T47D (cell line): ENCODE results near the gene EPHB3.

Experiments
- DNase-seq, 2 experiments: peaks; one replicate each; pipeline versions ENCODE4 v3.0.0 to v3.0.0-alpha.2; 2011 to 2012; ENCODE audit warnings: low read depth in 1 of 2, low spot score in 1 of 2
- JUND ChIP-seq: IDR thresholded peaks from 2 replicates; pipeline ENCODE4 v1.6.1; 2012; ENCODE audit warnings: low read depth
- in situ Hi-C: cut with HindIII; loops from 2 replicates; pipeline ENCODE4 v1.10.0; 2016; ENCODE audit warnings: low sequenced_read_pairs, low pct_unique_long_range_greater_than_20kb

EPHB3 gene

DNA sequence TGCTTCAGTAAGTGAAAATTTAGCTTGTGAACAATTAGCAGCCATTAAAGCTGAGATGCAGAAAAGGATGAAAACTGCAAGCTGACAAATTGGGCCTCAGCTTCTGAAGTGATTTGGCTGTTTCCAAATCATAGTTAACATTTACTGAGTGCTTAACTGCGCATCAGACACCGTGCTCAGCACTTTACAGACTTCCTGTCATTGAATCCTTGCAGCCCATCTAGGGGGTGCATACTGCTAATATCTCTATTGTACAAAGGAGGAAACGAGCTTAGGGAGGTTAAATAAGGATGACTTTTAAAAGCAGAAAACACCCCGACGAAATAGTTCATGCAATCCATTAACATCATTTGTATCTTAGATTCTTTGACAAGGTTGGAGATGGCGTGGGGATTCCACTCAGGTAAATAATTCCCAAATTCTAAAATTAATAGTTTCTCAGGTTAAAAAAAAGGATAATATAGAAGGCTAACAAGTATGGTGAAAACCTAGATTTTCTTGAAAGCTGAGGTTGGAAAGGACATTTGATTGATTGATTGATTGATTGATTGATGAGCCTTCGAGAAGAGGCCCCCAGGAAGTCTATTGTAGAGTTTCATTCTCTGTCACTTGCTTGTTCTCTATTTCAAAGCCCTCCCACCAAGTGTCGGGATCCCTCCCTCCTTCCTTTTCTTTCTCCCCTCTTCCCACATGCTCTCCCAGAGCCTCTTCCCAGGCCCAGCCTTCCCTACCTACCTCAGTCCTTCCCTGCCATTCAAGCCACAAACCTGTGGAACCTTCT is 23.5 kb upstream of the EPHB3 start:
- TF ChIP-seq JUND, result no peak
- in situ Hi-C loops, result no loop called here
- DNase-seq, result no peak

DNA sequence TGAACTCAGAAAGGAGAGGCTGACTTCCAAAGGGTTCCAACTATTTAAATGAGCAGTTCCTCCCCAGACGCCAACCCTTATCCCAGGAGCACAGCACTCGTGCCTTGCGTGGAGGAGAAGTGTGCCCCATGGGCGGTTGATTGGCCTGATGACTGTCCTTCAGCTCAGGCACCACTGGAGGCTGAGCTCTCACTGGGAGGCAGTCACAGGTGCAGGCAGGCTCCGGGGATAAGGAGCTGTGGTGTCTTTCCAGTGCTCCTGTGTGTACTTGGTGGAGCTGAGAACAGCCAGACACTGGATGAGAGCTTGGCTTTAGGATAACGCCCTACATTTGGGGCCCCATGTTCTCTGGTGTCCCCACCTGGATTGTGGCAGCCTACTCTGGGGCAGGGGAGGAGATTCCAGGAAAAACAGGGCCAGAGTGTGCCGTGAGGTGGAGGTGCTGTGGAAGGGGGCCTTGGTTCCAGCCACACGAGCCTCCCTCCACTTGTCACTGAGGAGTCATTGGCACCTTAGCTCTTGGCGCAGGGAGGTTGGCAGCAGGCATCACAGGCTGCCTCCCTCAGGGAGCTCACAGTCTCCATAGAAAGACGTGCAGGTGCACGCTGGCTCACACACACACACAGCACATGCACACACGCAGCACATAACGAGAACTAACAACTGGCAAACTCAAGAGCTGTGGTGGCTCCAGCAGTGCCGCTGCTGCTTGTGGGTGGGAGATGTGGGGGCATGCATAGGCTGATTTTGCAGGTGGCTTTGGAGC is 22.7 kb upstream of the EPHB3 start:
- DNase-seq, result no peak
- in situ Hi-C loops, result no loop called here
- no peak for TF ChIP-seq JUND

DNA sequence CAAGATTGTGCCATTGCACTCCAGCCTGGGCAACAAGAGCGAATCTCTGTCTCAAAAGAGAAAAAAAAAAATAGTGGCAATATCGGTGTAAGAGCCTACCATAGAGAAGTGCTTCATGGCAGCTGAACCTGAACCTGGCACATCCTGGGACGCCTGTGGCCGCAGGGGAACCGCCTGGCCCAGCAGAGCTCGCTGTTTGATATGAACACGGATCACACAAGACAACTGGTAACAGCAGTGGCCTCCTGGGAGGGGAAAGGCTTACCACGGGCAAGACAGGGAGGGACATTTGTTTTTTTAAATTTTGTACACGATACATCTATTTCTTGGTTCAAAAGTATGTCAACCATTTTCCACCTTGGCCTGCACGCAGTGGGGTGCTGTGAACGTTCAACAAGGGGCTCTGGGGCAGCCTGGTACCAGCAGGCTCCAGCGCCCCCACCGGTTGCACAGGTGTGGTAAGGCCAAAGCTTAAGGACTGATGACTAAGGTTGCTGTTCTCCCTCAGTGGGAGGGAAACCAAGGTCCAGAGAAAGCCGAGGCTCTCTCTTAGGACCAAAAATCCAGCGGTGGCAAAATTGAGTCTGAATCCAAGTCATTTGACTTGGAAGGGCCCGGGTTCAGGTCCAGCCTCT is 21.7 kb upstream of the EPHB3 start:
- no peak for DNase-seq
- in situ Hi-C loops, result no loop called here
- TF ChIP-seq JUND, result no peak

DNA sequence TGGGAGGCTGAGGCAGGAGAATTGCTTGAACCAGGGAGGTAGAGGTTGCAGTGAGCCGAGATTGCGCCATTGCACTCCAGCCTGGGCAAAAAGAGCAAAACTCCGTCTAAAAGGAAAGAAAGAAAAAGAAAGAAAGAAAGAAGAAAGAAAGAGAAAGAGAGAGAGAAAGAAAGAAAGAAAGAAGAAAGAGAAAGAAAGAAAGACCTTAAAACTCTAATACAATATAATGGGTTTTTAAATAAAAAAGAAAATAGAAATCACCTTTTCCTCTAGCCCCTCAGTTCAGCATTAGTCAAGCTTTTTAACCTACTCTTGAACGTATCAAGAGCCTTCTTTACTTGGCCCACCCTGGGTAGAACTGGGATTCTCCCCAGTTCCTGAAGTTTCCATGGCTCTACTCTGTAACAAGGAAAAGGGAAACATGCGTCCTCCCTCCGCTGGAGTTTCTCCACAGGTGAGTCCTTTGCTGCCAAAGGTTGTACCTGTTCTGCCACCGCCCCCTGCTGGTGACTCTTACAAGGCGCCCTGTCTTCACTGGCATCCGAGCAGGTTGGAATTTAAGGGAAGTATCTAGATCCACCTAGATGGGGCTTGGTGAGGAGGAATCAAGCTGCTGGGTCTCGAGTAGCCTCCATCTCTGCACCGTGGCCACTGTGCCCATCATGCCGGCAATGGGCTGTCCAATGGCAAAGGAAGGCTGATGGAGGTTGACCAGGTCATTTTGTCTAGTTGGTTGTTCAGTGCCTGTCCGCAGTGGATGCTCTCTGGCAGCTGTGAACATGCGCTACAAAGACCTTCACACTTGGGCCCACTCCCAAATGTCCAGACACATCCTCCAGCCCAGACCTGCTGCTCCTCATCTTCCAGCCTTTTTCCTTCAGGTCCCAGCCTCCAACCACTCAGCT is 20.6 kb upstream of the EPHB3 start:
- peak; percentile 96 for DNase-seq
- TF ChIP-seq JUND, result no peak
- in situ Hi-C loops, result no loop called here

DNA sequence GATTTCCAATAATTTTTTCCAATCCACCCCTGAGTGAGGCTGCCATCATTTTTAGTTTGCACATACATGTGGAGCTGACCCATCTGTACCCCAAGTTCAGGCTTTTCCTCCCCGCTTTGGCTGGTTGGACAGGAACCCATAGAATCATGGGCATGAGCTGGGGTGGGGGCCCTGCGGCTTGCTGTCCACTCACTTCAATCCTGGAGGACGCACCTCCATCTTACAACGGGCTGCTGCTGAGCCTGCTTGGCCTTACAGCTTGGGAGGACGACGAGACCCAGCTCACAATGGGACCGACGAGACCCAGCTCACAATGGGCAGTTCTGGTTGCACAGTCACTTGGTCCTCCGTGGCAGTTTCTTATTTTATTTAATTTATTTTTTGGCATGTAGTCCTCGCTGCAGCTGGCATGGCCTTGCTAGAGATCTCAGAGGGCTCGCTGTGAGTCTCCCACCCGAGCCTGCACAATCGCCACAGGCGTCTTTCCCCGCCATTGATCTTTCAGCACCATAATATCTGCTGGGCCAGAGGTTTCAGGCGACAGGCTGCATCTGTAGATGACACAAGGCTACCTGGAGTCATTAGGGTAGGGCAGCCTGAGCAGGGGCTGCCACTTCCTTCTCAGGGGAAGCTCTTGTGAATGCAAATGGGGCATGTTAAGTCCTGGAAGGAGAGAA is 19.6 kb upstream of the EPHB3 start:
- TF ChIP-seq JUND, result no peak

DNA sequence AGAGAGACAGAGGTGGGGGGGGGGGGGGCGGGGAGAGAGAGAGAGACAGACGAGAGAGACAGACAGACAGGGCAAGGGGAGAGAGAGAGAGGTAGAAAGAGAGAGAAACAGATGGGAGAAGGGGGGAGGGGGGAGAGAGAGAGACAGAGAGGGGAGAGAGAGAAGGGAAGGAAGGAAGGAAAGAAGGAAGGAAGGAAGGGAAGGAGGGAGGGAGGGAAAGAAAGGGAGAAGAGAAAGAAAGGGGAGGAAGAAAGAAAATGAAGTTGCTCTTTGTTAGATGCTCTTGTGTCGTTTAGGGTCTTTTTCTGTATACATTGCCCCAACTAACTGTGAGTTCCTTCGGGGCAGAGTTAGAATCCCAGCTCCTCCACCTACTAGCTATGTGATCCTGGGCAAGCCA is 19.0 kb upstream of the EPHB3 start:
- TF ChIP-seq JUND, result no peak
- DNase-seq, result no peak
- in situ Hi-C loops, result no loop called here

More for the DNA sequence above, 19.6 kb upstream of the EPHB3 start:
- DNase-seq, result no peak
- in situ Hi-C loops, result no loop called here

DNA sequence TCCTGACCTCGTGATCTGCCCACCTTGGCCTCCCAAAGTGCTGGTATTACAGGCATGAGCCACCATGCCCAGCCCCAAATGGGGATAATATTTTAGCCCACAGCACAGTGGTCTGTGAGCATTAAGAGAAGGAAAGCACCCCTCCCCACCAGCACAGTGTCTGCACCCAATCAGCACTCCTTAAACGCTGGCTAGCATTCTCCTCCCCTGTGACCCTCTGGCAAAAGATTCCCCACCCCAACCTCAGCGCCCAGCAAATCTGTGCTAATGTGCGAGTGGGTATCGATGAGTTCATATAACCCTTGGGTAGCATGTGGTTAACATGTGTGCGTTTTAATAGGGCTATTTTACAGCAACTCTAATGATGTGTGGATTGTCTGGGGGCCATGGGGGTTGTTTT is 18.3 kb upstream of the EPHB3 start:
- TF ChIP-seq JUND, result no peak
- DNase-seq, result no peak
- in situ Hi-C loops, result no loop called here

DNA sequence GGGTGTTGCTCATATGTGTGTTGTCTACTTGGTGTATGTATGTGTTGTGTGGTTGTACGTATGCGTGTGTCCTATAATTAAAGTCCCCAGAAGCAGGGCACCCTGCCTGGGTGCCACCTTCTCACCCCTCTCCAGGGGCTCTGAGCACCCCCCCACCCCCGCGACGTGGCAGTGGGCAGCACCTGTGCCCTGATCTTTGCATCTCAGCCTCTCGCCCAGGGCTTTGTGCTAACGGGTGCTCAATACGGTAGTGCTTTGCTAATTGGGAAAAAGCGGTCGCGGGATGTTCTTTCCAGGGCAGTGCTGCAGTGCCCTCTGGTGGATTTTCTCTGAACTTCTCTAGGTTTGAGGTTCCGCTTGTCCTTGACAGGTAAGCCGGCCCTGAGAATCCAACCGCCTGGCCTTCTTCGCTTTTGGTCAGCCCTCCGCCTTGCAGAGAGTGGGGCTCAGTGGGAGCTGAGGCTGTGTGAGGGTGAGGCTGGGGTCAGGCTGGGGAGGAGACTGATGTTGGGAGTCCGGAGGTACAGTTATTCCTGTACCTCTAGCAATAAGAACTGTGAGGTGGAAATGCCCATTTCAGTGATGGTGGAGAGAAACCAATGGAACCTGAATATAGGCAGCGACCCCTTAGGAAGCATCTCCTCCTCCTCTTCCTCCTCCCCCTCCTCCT is 17.6 kb upstream of the EPHB3 start:
- no peak for TF ChIP-seq JUND
- DNase-seq, result peak; percentile 91 to 97
- in situ Hi-C loops, result no loop called here

DNA sequence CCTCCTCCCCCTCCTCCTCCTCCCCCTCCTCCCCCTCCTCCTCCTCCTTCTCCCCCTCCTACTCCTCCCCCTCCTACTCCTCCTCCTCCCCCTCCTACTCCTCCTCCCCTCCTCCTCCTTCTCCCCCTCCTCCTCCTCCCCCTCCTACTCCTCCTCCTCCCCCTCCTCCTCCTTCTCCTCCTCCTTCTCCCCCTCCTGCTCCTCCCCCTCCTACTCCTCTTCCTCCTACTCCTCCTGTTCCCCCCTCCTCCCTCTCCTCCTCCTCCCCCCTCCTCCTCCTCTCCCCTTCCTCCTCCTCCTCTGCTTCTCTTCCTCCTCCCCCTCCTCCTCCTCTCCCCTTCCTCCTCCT is 17.1 kb upstream of the EPHB3 start:
- in situ Hi-C loops, result no loop called here
- TF ChIP-seq JUND, result no peak
- no peak for DNase-seq

DNA sequence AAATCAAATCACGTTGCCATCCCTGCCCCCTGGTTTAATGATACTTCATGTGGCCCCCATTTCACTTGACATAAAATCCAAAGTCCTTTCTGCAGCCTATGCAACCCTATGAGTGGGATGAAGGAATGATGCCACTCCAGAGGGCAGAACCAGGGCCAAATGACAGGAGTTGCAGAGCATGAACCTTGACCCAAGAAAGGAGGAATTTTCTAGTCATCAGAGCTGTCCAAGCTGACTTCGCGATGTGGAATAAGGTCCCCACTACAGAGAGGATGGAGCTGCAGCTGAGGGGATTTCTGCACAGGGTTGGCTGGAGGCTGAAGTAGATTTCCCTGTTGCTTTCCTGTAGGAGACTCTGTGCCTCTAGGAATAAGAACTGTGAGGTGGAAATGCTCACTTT is 15.8 kb upstream of the EPHB3 start:
- no peak for TF ChIP-seq JUND
- in situ Hi-C loops, result no loop called here
- no peak for DNase-seq

DNA sequence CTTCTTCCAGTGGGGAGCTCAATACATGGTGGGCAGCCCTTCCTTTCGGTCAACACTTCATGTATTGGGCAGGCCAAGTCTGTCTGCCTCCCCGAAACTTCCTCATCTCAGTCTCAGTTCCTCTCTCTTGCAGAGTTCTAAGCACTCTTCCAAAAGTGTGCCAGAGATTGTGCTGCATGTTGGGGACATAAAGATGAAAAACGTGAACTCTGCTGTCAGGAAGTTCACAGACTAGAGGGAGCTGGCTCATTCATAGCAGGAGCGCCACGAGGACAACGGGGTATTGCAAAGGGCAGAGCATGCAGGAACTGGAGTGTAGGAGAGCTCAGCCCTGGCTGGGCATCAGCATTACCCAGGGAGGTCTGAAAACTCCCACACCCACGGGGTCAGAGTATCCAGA is 15.3 kb upstream of the EPHB3 start:
- no peak for DNase-seq
- no peak for TF ChIP-seq JUND
- in situ Hi-C loops, result no loop called here
